Stimulated activated CD4-positive, alpha-beta T cell treated with anti-CD3 and anti-CD28 coated beads, Interleukin-4, amount 100 ng/mL, for 24 hours (primary cell): ENCODE measurements around the gene PCGF1.
"Not testable (repeated sequence)": the region's sequence is repeated elsewhere in the genome, so short reads cannot be mapped to it uniquely, and the experiment has no call there.

Experiments
- DNase-seq: peaks from one replicate; pipeline ENCODE4 v3.0.0-alpha.2; 2020

The PCGF1 gene

GRCh38 chr2:74498500-74499266, 8.8 kb downstream of the PCGF1 start:
- DNase-seq, result peak; percentile 14

GRCh38 chr2:74497777-74498499, 9.6 kb downstream of the PCGF1 start:
- DNase-seq, result no peak

- DNase-seq, result no peak
These were observed 10.3 kb downstream of the PCGF1 start for GRCh38 chr2:74496997-74497776.

- no peak for DNase-seq
These were observed 12.1 kb downstream of the PCGF1 start for GRCh38 chr2:74495440-74495839.

- no peak for DNase-seq
These were observed 13.9 kb downstream of the PCGF1 start for GRCh38 chr2:74493546-74493945.

- no peak for DNase-seq
These were observed 15.6 kb downstream of the PCGF1 start for GRCh38 chr2:74491648-74492544.

- DNase-seq, result no peak
These were observed 17.6 kb downstream of the PCGF1 start for GRCh38 chr2:74489906-74490305.

GRCh38 chr2:74488643-74489481, 18.6 kb downstream of the PCGF1 start:
- DNase-seq, result no peak

GRCh38 chr2:74486141-74486540, 21.4 kb downstream of the PCGF1 start:
- no peak for DNase-seq

- not testable (repeated sequence) for DNase-seq
These were observed 23.8 kb downstream of the PCGF1 start for GRCh38 chr2:74483675-74484164.

GRCh38 chr2:74482801-74483674, 24.5 kb downstream of the PCGF1 start, which contains the start of the genes CCDC142 and TTC31:
CCDC142 (minus strand) TSS chr2:74482998; CDS start chr2:74482837, 161 bp downstream.
TTC31 (plus strand) TSS chr2:74483081; CDS start chr2:74483096, 15 bp downstream.
- DNase-seq, result peak; percentile 95

- DNase-seq, result peak; percentile 59
These were observed 25.3 kb downstream of the PCGF1 start for GRCh38 chr2:74481961-74482800.

- DNase-seq, result no peak
These were observed 26.1 kb downstream of the PCGF1 start for GRCh38 chr2:74481431-74481830.

GRCh38 chr2:74474899-74475298, 32.6 kb downstream of the PCGF1 start:
- no peak for DNase-seq

GRCh38 chr2:74474481-74474880, 33.0 kb downstream of the PCGF1 start:
- no peak for DNase-seq

GRCh38 chr2:74472945-74473258, 34.6 kb downstream of the PCGF1 start:
- no peak for DNase-seq

GRCh38 chr2:74472086-74472944, 35.2 kb downstream of the PCGF1 start, which contains the start of gene MRPL53:
MRPL53 (minus strand) TSS chr2:74472680; CDS start chr2:74472660, 20 bp downstream.
- DNase-seq, result peak; percentile 97
